Astrocyte (in vitro differentiated cells and primary cell): Measurements from ENCODE around the gene CSMD2. TPM values are rescaled to one million over a fixed set of nuclear protein-coding genes. Genes with fewer than 3 reads are reported as not detected.

Experiments
- DNase-seq: peaks from one replicate; pipeline ENCODE4 v3.0.0-alpha.2; 2010; ENCODE audit warnings: low read depth
- FAIRE-seq: peaks from 2 replicates; lab custom pipeline; 2011; peaks lifted over from hg19 to GRCh38; lab: Jason Lieb, UNC
- H2AFZ ChIP-seq: 2 replicates; pipeline ENCODE4 v1.6.0; 2012; ENCODE audit warnings: low read depth, low read length, inconsistent platforms
- H3K27ac ChIP-seq: 2 replicates; pipeline ENCODE4 v1.5.1; 2011; ENCODE audit warnings: low read depth, low read length, inconsistent platforms
- H3K27me3 ChIP-seq: 2 replicates; pipeline ENCODE4 v1.6.0; 2011; ENCODE audit warnings: low read length, inconsistent platforms; ENCODE audit not compliant: insufficient read depth
- H3K36me3 ChIP-seq: 2 replicates; pipeline ENCODE4 v1.5.1; 2011; ENCODE audit warnings: low read length, inconsistent platforms; ENCODE audit not compliant: insufficient read depth
- H3K4me1 ChIP-seq: 2 replicates; pipeline ENCODE4 v1.5.1; 2011; ENCODE audit warnings: low read length, inconsistent platforms; ENCODE audit not compliant: insufficient read depth
- H3K4me2 ChIP-seq: 2 replicates; pipeline ENCODE4 v1.6.0; 2012; ENCODE audit warnings: low read length, inconsistent platforms
- H3K4me3 ChIP-seq: 2 replicates; pipeline ENCODE4 v1.5.1; 2011; ENCODE audit warnings: low read depth, mild to moderate bottlenecking, low read length, inconsistent platforms; ENCODE audit not compliant: insufficient read depth
- H3K79me2 ChIP-seq: 2 replicates; pipeline ENCODE4 v1.6.0; 2012; ENCODE audit warnings: mild to moderate bottlenecking, low read length, inconsistent platforms; ENCODE audit not compliant: insufficient read depth
- H3K9ac ChIP-seq: 2 replicates; pipeline ENCODE4 v1.6.0; 2012; ENCODE audit warnings: mild to moderate bottlenecking, low read length, inconsistent platforms
- H3K9me3 ChIP-seq: 2 replicates; pipeline ENCODE4 v1.5.1; 2012; ENCODE audit warnings: low read depth, mild to moderate bottlenecking, low read length, inconsistent platforms; ENCODE audit not compliant: insufficient read depth
- H4K20me1 ChIP-seq: 2 replicates; pipeline ENCODE4 v1.6.0; 2012; ENCODE audit warnings: low read length, inconsistent platforms; ENCODE audit not compliant: insufficient read depth
- H3K27ac Mint-ChIP-seq: one replicate; pipeline ENCODE4 v1.8.0; 2021; ENCODE audit warnings: mild to moderate bottlenecking, mixed read lengths; ENCODE audit not compliant: unreplicated experiment
- H3K27me3 Mint-ChIP-seq: one replicate; pipeline ENCODE4 v1.8.0; 2021; ENCODE audit warnings: low read depth, mixed read lengths; ENCODE audit not compliant: unreplicated experiment
- H3K36me3 Mint-ChIP-seq: one replicate; pipeline ENCODE4 v1.8.0; 2021; ENCODE audit warnings: low read depth, mixed read lengths; ENCODE audit not compliant: unreplicated experiment
- H3K4me1 Mint-ChIP-seq: one replicate; pipeline ENCODE4 v1.8.0; 2021; ENCODE audit warnings: low read depth, mixed read lengths; ENCODE audit not compliant: unreplicated experiment
- H3K4me3 Mint-ChIP-seq: one replicate; pipeline ENCODE4 v1.8.0; 2021; ENCODE audit warnings: mild to moderate bottlenecking, moderate library complexity, mixed read lengths; ENCODE audit not compliant: unreplicated experiment
- H3K9me3 Mint-ChIP-seq: one replicate; pipeline ENCODE4 v1.8.0; 2021; ENCODE audit warnings: mild to moderate bottlenecking, mixed read lengths; ENCODE audit not compliant: unreplicated experiment
- EZH2 ChIP-seq: IDR thresholded peaks from 2 replicates; pipeline ENCODE4 v1.6.1; 2012; ENCODE audit warnings: mild to moderate bottlenecking, low read length, inconsistent platforms; ENCODE audit not compliant: insufficient read depth
- total RNA-seq: library from RNA; stranded (reverse); gene quantifications from 2 replicates; pipeline ENCODE4 v1.2.1, GENCODE V29; 2021
- TF ChIP-seq, protein P1 (sequence below): IDR thresholded peaks from 2 replicates; pipeline ENCODE4 v1.5.1; 2011; ENCODE audit warnings: low read depth, mild to moderate bottlenecking, inconsistent platforms, low read length, moderate library complexity; ENCODE audit not compliant: insufficient read depth

Gene CSMD2
- total RNA-seq, 1 donor from 2014 or later = 11.1 TPM

DNA sequence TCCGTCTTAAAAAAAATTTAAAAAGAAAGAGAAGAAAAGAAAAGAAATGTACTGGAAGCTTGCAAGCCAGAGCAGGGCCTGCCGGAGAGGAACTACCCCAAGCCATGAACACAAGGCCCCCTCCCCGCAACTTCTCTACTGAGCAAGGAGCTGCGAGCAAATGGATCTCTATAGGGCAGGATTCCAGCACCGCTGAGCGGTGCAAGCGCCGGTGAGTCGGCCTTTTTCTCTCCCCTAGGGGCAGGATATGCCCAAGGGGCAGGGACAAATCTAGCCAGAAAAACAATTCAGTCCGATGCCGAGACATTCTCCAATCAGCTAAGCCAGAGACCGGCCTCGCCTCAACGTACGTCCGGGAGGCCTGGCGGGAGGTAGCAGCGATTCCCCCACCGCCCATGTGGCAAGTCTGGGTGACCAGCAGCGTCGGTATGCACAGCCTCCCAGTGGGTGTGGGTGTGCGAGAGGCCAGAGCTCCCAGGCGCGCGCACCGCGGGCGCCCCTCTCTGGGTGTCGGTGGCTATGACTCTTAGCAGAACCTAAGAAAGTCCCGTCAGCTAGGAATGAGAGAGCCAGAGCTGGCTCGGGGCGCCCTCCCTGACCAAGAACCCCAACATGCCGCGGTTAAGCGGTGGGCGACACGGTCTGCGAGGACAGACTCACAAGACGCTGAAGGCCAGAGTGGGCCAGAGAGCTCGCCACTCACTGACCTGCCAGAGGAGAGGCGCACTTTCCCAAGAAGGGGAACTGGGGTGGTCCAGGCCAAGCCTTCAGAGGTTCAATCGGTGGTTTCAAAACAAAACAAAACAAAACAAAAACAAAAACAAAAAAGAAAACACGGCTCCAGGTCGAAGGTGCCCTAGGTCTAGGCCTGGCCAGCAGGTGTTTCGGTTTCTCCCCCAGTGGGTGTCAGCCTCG, 1.9 kb downstream of the CSMD2 start:
- FAIRE-seq (no peak), DNase-seq (peak; percentile 95)
- Histone ChIP-seq H3K9me3 (no peaks in the 10 kb centered on the region), H3K27me3 (no peaks in the 10 kb centered on the region), H4K20me1 (peaks cover 30% of the 10 kb centered on the region), H3K9ac (peak overlapping the region; percentile 79), H3K4me1 (peaks cover 20% of the 10 kb centered on the region), H3K79me2 (peaks cover 48% of the 10 kb centered on the region), H3K27ac (peak overlapping the region; percentile 48), H2AFZ (peak overlapping the region; percentile 73), H3K36me3 (no peaks in the 10 kb centered on the region), H3K4me3 (peak overlapping the region; percentile 73), H3K4me2 (peak overlapping the region; percentile 98)
- peaks cover 14% of the 10 kb centered on the region for H3K4me1 Mint-ChIP-seq
- no peaks in the 10 kb centered on the region for H3K9me3 Mint-ChIP-seq
- peaks cover 6% of the 10 kb centered on the region for H3K36me3 Mint-ChIP-seq
- H3K4me3 Mint-ChIP-seq = peak overlapping the region; percentile 95
- peak overlapping the region; percentile 86 for H3K27ac Mint-ChIP-seq
- peaks cover 2% of the 10 kb centered on the region for H3K27me3 Mint-ChIP-seq
- TF ChIP-seq EZH2 = no peak
- TF ChIP-seq, protein P1, sequence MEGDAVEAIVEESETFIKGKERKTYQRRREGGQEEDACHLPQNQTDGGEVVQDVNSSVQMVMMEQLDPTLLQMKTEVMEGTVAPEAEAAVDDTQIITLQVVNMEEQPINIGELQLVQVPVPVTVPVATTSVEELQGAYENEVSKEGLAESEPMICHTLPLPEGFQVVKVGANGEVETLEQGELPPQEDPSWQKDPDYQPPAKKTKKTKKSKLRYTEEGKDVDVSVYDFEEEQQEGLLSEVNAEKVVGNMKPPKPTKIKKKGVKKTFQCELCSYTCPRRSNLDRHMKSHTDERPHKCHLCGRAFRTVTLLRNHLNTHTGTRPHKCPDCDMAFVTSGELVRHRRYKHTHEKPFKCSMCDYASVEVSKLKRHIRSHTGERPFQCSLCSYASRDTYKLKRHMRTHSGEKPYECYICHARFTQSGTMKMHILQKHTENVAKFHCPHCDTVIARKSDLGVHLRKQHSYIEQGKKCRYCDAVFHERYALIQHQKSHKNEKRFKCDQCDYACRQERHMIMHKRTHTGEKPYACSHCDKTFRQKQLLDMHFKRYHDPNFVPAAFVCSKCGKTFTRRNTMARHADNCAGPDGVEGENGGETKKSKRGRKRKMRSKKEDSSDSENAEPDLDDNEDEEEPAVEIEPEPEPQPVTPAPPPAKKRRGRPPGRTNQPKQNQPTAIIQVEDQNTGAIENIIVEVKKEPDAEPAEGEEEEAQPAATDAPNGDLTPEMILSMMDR = peak; percentile 69

DNA sequence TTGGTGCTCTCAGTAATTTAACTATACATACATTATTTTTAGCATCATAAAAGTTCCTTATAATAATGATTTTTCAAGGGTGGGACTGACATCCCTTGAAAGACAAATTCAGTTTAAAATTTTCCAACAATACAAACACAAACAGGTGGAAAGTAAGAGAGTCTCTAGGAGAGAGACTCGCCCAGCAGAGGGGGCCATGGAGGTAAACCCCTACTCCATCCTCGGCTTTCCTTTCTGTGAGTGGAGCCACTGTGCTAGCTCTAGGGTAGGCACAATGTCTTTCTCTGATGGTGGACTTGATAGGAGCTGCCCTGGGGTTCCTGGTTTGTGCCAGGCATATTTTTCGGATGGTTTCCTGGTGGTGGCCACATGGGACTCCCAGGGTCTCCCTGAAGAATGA, 8.3 kb downstream of the CSMD2 start:
- Histone ChIP-seq H3K79me2 (peaks cover 81% of the 10 kb centered on the region), H3K9ac (no peak overlapping the region), H2AFZ (no peak overlapping the region), H4K20me1 (peaks cover 72% of the 10 kb centered on the region), H3K36me3 (no peaks in the 10 kb centered on the region), H3K27ac (no peak overlapping the region), H3K9me3 (no peaks in the 10 kb centered on the region), H3K4me3 (no peak overlapping the region), H3K4me2 (no peak overlapping the region), H3K27me3 (no peaks in the 10 kb centered on the region), H3K4me1 (no peaks in the 10 kb centered on the region)
- Mint-ChIP-seq H3K36me3 (peaks cover 7% of the 10 kb centered on the region), H3K27me3 (peaks cover 2% of the 10 kb centered on the region), H3K27ac (no peak overlapping the region), H3K4me1 (peaks cover 9% of the 10 kb centered on the region), H3K9me3 (no peaks in the 10 kb centered on the region), H3K4me3 (no peak overlapping the region)
- no peak for FAIRE-seq
- no peak for DNase-seq
- no peak for TF ChIP-seq EZH2
- TF ChIP-seq, protein P1 = no peak

DNA sequence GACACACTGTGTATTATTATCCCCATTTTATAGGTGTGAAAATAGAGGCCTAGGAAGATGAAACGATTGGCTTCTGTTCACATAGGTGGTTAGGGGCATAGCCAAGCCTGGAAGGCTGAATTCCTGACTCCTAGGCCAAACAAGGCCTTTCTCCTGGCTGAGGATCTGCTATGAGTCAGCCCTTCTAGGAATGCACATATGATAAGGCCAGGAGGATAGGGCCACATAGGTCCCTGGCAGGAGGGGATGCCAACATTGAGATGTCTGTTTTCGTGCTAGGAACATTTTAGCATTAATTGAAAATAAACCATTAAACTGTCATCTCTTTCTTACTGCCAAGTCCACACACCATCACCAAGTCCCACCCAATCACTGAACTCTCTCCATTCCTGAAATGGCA, 9.2 kb downstream of the CSMD2 start:
- Histone ChIP-seq H3K4me1 (no peaks in the 10 kb centered on the region), H3K27me3 (no peaks in the 10 kb centered on the region), H2AFZ (no peak overlapping the region), H3K79me2 (peaks cover 72% of the 10 kb centered on the region), H3K4me3 (no peak overlapping the region), H3K4me2 (no peak overlapping the region), H3K27ac (no peak overlapping the region), H3K9me3 (no peaks in the 10 kb centered on the region), H4K20me1 (peaks cover 74% of the 10 kb centered on the region), H3K9ac (no peak overlapping the region), H3K36me3 (no peaks in the 10 kb centered on the region)
- H3K27ac Mint-ChIP-seq = no peak overlapping the region
- peaks cover 7% of the 10 kb centered on the region for H3K4me1 Mint-ChIP-seq
- FAIRE-seq (no peak), DNase-seq (peak; percentile 26)
- peaks cover 7% of the 10 kb centered on the region for H3K36me3 Mint-ChIP-seq
- H3K9me3 Mint-ChIP-seq = no peaks in the 10 kb centered on the region
- TF ChIP-seq, protein P1 = no peak
- no peak for TF ChIP-seq EZH2
- H3K27me3 Mint-ChIP-seq = peaks cover 5% of the 10 kb centered on the region
- H3K4me3 Mint-ChIP-seq = no peak overlapping the region
